Measurements from ENCODE around the gene NDUFA1.
"Not testable (repeated sequence)": the region's sequence is repeated elsewhere in the genome, so short reads cannot be mapped to it uniquely, and the experiment has no call there.

The NDUFA1 gene

GRCh38 chrX:119916310-119916709, 44.7 kb downstream of the NDUFA1 start:
- DNase-seq, result no peak

- no peak for DNase-seq
Measured at GRCh38 chrX:119917877-119918276, 46.2 kb downstream of the NDUFA1 start.

- no peak for DNase-seq
Measured at GRCh38 chrX:119919835-119920585, 48.4 kb downstream of the NDUFA1 start.

- not testable (repeated sequence) for DNase-seq
Measured at GRCh38 chrX:119922391-119922790, 50.8 kb downstream of the NDUFA1 start.
